Heart right ventricle (tissue), 16 donors: ENCODE data around the gene DGLUCY. TPM values are rescaled to one million over a fixed set of nuclear protein-coding genes. Genes with fewer than 3 reads are reported as not detected.
"Not testable (repeated sequence)": the region's sequence is repeated elsewhere in the genome, so short reads cannot be mapped to it uniquely, and the experiment has no call there.

Experiments
- ATAC-seq, 8 donors: fragments of 200-7000 bp; cut with Tn5 transposase; one replicate each; pipeline ENCODE4 v1.9.1; 2020; ENCODE audit warnings: mild to moderate bottlenecking in 8 of 8, moderate library complexity in 8 of 8, moderate number of reproducible peaks in 1 of 8
- DNase-seq, 2 donors: peaks; one replicate each; pipeline ENCODE4 v3.0.0-alpha.2; 2020
- H3K27ac ChIP-seq, 10 donors: fragments of 200-600 bp; sonication (generic) in 2 of 10; one replicate each; pipeline versions ENCODE4 v1.5.0 to v1.8.0; 2020 to 2022; ENCODE audit warnings: mild to moderate bottlenecking in 3 of 10
- H3K27me3 ChIP-seq, 7 donors: fragments of 200-600 bp; one replicate each; pipeline ENCODE4 v1.8.0; 2021 to 2022; ENCODE audit warnings: mild to moderate bottlenecking in 2 of 7
- H3K36me3 ChIP-seq, 9 donors: fragments of 200-600 bp; sonication (generic) in 1 of 9; one replicate each; pipeline versions ENCODE4 v1.5.0 to v1.8.0; 2020 to 2022; ENCODE audit warnings: mild to moderate bottlenecking in 2 of 9
- H3K4me1 ChIP-seq, 9 donors: fragments of 200-600 bp; sonication (generic) in 1 of 9; one replicate each; pipeline versions ENCODE4 v1.5.0 to v1.8.0; 2020 to 2022; ENCODE audit warnings: mild to moderate bottlenecking in 4 of 9
- H3K4me3 ChIP-seq, 10 donors: fragments of 200-600 bp; sonication (generic) in 2 of 10; one replicate each; pipeline versions ENCODE4 v1.5.0 to v1.8.0; 2020 to 2022; ENCODE audit warnings: mild to moderate bottlenecking in 7 of 10, moderate library complexity in 2 of 10
- H3K9me3 ChIP-seq, 11 donors: fragments of 200-600 bp in 10 of 11; sonication (generic) in 2 of 11; one replicate each; pipeline versions ENCODE4 v1.5.0 to v1.8.0; 2013 to 2022; ENCODE audit warnings: mild to moderate bottlenecking in 2 of 11, control low read depth in 1 of 11, moderate library complexity in 1 of 11
- WGBS, 2 donors: extraction: QIAGEN DNeasy Blood & Tissue Kit; methylation state at CpG; one replicate each; pipeline ENCODE4 v1.1.7; 2013; ENCODE audit warnings: inconsistent platforms in 1 of 2; 5-methylcytosine and 5-hydroxymethylcytosine counted together
- intact Hi-C, 10 donors: fragments of 100-400 bp; cut with DNase I; formaldehyde crosslinking; loops; one replicate each; pipeline versions ENCODE4 v1.11.1 to v1.14.2; 2022
- polyA plus RNA-seq, 2 donors: library from polyadenylated mRNA; stranded (reverse); fragments of 200-250 nt; gene quantifications; one replicate each; pipeline ENCODE4 v1.2.3, GENCODE V29; 2013
- total RNA-seq, 10 donors: library from RNA; stranded (reverse); fragmentation: NEBNext Ultra II Directional in 3 of 10; extraction: Animal tissue kit (Norgen Biotek cat#: 25700) in 3 of 10; gene quantifications; one replicate each; pipeline versions ENCODE4 v1.2.1 to v1.2.4, GENCODE V29; 2021 to 2023
- TF ChIP-seq, protein P1 (sequence below), 9 donors: fragments of 200-600 bp; sonication (generic) in 2 of 9; IDR thresholded peaks; one replicate each; pipeline versions ENCODE4 v1.5.0 to v1.8.0; 2021 to 2022; ENCODE audit warnings: antibody characterized with exemption in 9 of 9, mild to moderate bottlenecking in 5 of 9, moderate library complexity in 1 of 9
- donor health status: Arrhythmogenic right ventricular cardiomyopathy.
- donor health status: ischemic (EF 13 %, LVEDD 7.1; RV severe dilation, severe dysfunction).
- donor health status: healthy with polysubstance abuse.
- donor health status: DM: no; HTN: yes; CAD: no.
- donor health status: DM: no; HTN: no; CAD: no.
- donor health status: ischemic (EF 25% LVEDD 6.9; RV normal size, moderate dysfunction).
- donor health status: ischemic (EF 25% LVEDD 5.7; RV mildly dilated, moderate dysfunction).
- donor health status: healthy.
- donor health status: DM: yes; HTN: yes; CAD: no.
- donor health status: Ischemic cardiomyopathy.
- donor health status: ischemic (EF 35%, LVEDD 5.7; RV mildly dilated, moderate dysfunction).
- donor health status: nonischemic (EF 11% LVEDD 7.7; RV severe dilation, severe dysfunction).
- donor health status: DM: yes; HTN: yes; CAD: no.
- donor health status: PGD.
- donor health status: ischemic (EF 29% LVEDD 5.4; RV normal size, mild dysfunction).
- donor health status: nonischemic (EF 23%, LVEDD 6.1; RV moderate dilation, normal function).

DGLUCY gene
- total and polyA plus RNA-seq, 12 donors, result 43.5 to 270 (median 201) TPM

DNA sequence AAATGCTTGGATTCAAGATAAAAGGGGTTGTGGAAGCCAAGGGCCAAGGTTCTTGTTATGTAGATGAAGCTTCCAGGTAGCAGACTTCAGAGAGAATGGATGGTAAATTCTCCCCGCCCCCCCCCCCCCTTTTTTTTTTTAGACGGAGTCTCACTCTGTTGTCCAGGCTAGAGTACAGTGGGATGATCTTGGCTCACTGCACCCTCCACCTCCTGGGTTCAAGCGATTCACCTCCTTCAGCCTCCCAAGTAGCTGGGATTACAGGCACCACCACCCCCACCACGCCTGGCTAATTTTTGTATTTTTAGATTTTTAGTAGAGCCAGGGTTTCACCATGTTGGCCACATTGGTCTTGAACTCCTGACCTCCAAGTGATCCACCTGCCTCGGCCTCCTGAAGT lies 4.1 kb downstream of the DGLUCY start:
- DNase-seq (no peak), ATAC-seq (no peak)
- intact Hi-C loops, result loop anchor here in 1 of 10 donors (5.0 kb wide), 1 partner anchor 39 kb away; no protein-coding TSS in a partner anchor
- H3K27ac ChIP-seq, result peak overlapping the region in 4 of 10 donors; percentile 49 to 97 (median 96)
- WGBS, 2 donors, result 87 to 88% methylated on average over 5 of the region's 5 CpGs
- peaks cover 0 to 39% (median 5%) of the 10 kb centered on the region in 9 donors for H3K36me3 ChIP-seq
- peaks cover 17 to 77% (median 66%) of the 10 kb centered on the region in 9 donors for H3K4me1 ChIP-seq
- H3K9me3 ChIP-seq, result peaks cover 0 to 7% (median 0%) of the 10 kb centered on the region in 11 donors
- H3K4me3 ChIP-seq, result no peak overlapping the region
- TF ChIP-seq, protein P1, sequence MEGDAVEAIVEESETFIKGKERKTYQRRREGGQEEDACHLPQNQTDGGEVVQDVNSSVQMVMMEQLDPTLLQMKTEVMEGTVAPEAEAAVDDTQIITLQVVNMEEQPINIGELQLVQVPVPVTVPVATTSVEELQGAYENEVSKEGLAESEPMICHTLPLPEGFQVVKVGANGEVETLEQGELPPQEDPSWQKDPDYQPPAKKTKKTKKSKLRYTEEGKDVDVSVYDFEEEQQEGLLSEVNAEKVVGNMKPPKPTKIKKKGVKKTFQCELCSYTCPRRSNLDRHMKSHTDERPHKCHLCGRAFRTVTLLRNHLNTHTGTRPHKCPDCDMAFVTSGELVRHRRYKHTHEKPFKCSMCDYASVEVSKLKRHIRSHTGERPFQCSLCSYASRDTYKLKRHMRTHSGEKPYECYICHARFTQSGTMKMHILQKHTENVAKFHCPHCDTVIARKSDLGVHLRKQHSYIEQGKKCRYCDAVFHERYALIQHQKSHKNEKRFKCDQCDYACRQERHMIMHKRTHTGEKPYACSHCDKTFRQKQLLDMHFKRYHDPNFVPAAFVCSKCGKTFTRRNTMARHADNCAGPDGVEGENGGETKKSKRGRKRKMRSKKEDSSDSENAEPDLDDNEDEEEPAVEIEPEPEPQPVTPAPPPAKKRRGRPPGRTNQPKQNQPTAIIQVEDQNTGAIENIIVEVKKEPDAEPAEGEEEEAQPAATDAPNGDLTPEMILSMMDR (IDR thresholded peaks at IDR 0.05), result no peak
- H3K27me3 ChIP-seq, result no peaks in the 10 kb centered on the region

DNA sequence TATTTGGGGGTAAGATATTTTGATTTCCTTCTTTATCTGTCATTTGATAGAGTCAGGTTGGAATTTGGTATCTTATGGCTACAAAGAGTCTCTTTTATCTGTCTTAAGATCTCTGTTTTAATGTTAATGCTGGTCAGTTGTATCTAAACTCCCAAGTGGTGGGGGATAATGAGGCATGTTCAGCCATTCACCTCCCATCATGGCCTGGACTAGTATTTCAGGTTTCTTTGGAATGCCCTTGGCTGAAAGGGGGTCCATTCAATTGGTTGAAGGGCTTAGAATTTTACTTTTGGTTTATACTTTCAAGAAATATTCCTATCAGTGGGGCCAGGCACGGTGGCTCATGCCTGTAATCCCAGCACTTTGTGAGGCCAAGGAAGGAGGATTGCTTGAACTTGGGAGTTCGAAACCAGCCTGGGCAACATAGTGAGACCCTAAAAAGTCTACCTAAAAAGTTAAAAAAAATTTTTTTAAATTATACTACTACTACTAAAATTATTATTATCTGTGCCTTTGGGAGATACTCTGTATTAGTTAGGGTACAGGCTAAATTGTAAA lies 4.7 kb downstream of the DGLUCY start:
- WGBS, 2 donors, result 99 to 100% methylated on average over 2 of the region's 2 CpGs
- intact Hi-C loops, result loop anchor here in 1 of 10 donors (5.0 kb wide), 1 partner anchor 39 kb away; no protein-coding TSS in a partner anchor
- Histone ChIP-seq H3K36me3 (peaks cover 0 to 44% (median 5%) of the 10 kb centered on the region in 9 donors), H3K27ac (peak overlapping the region in 3 of 10 donors; percentile 41 to 75 (median 49)), H3K9me3 (peaks cover 0 to 7% (median 0%) of the 10 kb centered on the region in 11 donors), H3K4me3 (no peak overlapping the region), H3K4me1 (peaks cover 17 to 77% (median 66%) of the 10 kb centered on the region in 9 donors), H3K27me3 (no peaks in the 10 kb centered on the region)
- DNase-seq, result no peak
- ATAC-seq, result no peak
- TF ChIP-seq, protein P1 (IDR thresholded peaks at IDR 0.05), result no peak

DNA sequence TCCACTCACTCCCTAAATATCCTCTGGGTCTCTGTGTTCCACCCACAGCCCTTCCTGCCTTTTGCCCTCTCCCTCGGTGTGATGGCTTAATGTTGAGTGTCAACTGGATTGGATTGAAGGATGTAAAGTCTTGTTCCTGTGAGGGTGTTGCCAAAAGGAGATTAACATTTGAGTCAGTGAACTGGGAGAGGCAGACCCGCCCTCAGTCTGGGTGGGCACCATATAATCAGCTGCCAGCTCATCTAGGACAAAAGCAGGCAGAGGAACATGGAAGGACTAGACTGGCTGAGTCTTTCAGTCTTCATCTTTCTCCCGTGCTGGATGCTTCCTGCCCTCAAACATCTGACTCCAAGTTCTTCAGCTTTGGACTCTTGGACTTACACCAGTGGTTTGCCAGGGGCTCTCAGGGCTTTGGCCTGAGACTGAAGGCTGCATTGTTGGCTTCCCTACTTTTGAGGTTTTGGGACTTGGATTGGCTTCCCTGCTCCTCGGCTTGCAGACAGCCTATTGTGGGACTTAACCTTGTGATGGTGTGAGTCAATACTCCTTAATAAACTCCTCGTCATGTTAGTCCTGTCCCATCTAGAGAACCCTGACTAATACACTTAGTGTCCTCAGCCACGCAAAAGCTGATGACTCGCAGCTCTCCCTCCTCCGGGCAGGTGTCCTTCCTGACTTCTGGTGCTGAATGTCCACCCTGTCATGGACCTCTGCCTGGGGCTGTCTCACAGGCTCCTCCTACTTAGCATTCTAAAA lies 5.9 kb downstream of the DGLUCY start:
- peak in 2 of 8 donors; percentile 25 to 74 for ATAC-seq
- peaks cover 17 to 83% (median 72%) of the 10 kb centered on the region in 9 donors for H3K4me1 ChIP-seq

DNA sequence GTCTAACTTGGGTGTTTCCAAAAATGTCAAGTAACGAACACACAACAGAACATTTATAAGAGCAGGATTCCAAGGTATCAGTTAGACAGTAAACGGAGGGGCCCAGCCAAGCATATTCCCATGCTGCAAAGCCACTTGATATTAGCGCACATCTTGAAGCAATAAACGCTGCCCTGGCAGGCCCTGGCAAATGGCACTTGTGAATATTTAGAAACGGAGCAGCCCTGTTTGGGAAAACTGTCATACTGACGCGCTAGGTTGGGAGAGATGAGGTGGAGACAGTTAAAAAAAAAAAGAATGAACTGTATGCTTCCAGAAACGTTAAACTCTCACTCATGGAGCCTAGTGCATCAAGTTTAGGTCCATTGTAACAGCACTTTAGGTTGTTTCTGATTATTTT lies 9.3 kb downstream of the DGLUCY start:
- H3K36me3 ChIP-seq, result peaks cover 0 to 66% (median 4%) of the 10 kb centered on the region in 9 donors
- no peaks in the 10 kb centered on the region for H3K27me3 ChIP-seq
- no peak overlapping the region for H3K4me3 ChIP-seq
- intact Hi-C loops, result loop anchor here in 1 of 10 donors (10.0 kb wide), 1 partner anchor 58 kb away; the partner anchor contains the start of gene RPS6KA5
- DNase-seq, result no peak
- H3K4me1 ChIP-seq, result peaks cover 8 to 92% (median 78%) of the 10 kb centered on the region in 9 donors
- TF ChIP-seq, protein P1 (IDR thresholded peaks at IDR 0.05), result no peak
- H3K9me3 ChIP-seq, result peaks cover 0 to 7% (median 0%) of the 10 kb centered on the region in 11 donors
- peak in 1 of 8 donors; percentile 32 for ATAC-seq
- WGBS, 2 donors, result 54 to 66% methylated on average over 8 of the region's 8 CpGs
- H3K27ac ChIP-seq, result peak overlapping the region in 7 of 10 donors; percentile 21 to 79 (median 58)

More for the DNA sequence above, 5.9 kb downstream of the DGLUCY start:
- H3K36me3 ChIP-seq, result peaks cover 0 to 52% (median 5%) of the 10 kb centered on the region in 9 donors
- 56 to 57% methylated on average over 8 of the region's 8 CpGs for WGBS, 2 donors
- DNase-seq, result no peak
- TF ChIP-seq, protein P1 (IDR thresholded peaks at IDR 0.05), result no peak
- peaks cover 0 to 7% (median 0%) of the 10 kb centered on the region in 11 donors for H3K9me3 ChIP-seq
- intact Hi-C loops, result loop anchor here in 2 of 10 donors (5.0 to 10.0 kb wide), 2 partner anchors 38 to 55 kb away; partner anchors contain the start of gene RPS6KA5 (in 1 of the 2)
- peak overlapping the region in 9 of 10 donors; percentile 11 to 75 (median 31) for H3K27ac ChIP-seq
- H3K4me3 ChIP-seq, result no peak overlapping the region
- H3K27me3 ChIP-seq, result no peaks in the 10 kb centered on the region

DNA sequence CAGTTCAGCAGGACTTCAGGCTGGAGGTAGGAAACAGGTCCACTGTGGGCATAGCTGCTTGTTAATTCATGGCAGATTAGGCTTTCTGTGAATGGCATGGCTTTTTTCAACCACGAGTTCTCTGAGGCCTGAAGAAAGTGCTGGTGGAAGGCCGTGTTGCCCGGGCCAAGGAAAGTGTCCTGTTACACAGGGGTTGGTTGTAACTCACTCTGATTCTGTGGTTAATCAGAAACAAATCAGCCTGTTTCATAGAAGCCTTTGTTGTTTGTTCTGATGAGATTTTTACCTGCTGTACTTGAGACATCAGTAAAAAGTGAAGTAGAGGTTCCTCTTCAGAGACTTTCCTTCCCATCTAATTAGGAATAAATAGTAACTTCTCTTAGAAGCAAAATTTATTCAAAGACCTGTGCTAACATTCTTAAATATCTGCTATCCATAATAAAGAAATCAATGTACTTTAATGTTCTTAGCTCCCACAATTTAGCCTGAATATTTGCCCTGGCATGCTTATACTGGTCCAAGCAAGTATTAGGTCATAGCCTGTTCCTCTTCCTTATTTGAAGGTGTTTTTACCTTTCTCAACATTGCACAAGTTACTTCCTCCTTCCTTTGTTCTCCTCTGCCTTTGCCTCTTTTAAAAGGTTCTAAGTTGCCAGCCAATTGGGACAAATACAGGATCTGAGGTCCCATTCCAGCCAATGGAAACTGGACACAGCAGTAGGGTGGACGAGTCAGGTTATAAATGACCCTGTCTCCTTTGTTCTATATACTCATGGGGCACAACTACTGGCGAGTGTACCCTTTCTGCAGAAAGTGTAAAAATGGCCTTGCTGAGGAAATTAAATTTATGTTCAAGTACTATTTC lies 10.8 kb downstream of the DGLUCY start:
- intact Hi-C loops, result loop anchor here in 1 of 10 donors (10.0 kb wide), 1 partner anchor 60 kb away; the partner anchor contains the start of gene RPS6KA5
- H3K27me3 ChIP-seq, H3K9me3 ChIP-seq, H3K4me3 ChIP-seq, ATAC-seq, DNase-seq: not testable (repeated sequence)
- Histone ChIP-seq H3K27ac (peak overlapping the region; percentile 18 to 79 (median 62)), H3K4me1 (peaks cover 4 to 82% (median 63%) of the 10 kb centered on the region in 9 donors), H3K36me3 (peaks cover 0 to 70% (median 0%) of the 10 kb centered on the region in 9 donors)
- WGBS, 2 donors, result 63 to 68% methylated on average over 5 of the region's 5 CpGs
